Measurements from ENCODE around the gene AGMO. TPM values are rescaled to one million over a fixed set of nuclear protein-coding genes. Genes with fewer than 3 reads are reported as not detected.

AGMO gene
- polyA plus RNA-seq, 2 of the 4 experiments (the other 2 are of a cell fraction): 2.6 to 7.9 TPM

DNA sequence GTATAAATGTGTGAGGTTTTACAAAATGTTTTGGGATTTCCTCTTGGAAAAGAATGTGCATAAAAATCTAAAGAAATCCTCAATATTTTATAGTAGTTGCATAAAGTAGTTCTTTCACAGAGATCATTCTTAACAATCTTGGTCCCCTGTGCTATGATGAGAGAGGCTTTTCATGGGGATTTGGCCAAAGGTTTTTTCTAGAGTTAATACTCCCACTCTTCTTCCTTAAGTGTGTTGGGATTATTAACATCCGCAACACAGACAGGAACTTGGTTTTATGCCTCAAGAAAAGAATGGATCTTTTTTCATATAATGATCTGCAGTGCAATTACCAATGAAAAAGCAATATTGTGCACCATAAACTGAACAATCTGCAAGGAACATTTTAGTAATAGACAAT, 71.5 kb downstream of the AGMO start:
- Histone ChIP-seq H3K4me2 (no peak overlapping the region), H3K9me3 (no peaks in the 10 kb centered on the region), H3K27ac (no peak overlapping the region), H3K4me1 (no peaks in the 10 kb centered on the region), H3K4me3 (no peak overlapping the region)
- FAIRE-seq (no peak), DNase-seq (ENCODE audit: low read depth in 1 of 2, low spot score in 1 of 2) (no peak), ATAC-seq (no peak)
- WGBS (ENCODE audit: missing lambda C conversion rate): 58% methylated on average over 1 of the region's 1 CpG
- TF ChIP-seq, protein P1, sequence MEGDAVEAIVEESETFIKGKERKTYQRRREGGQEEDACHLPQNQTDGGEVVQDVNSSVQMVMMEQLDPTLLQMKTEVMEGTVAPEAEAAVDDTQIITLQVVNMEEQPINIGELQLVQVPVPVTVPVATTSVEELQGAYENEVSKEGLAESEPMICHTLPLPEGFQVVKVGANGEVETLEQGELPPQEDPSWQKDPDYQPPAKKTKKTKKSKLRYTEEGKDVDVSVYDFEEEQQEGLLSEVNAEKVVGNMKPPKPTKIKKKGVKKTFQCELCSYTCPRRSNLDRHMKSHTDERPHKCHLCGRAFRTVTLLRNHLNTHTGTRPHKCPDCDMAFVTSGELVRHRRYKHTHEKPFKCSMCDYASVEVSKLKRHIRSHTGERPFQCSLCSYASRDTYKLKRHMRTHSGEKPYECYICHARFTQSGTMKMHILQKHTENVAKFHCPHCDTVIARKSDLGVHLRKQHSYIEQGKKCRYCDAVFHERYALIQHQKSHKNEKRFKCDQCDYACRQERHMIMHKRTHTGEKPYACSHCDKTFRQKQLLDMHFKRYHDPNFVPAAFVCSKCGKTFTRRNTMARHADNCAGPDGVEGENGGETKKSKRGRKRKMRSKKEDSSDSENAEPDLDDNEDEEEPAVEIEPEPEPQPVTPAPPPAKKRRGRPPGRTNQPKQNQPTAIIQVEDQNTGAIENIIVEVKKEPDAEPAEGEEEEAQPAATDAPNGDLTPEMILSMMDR (IDR thresholded peaks at IDR 0.05): no peak
- TF ChIP-seq HDAC2 (IDR thresholded peaks at IDR 0.05) (no peak), RAD21 (conservative IDR thresholded peaks at IDR 0.05 in 1 of 2, IDR thresholded peaks at IDR 0.05 in 1 of 2) (no peak), POLR2A (IDR thresholded peaks at IDR 0.05; ENCODE audit: low read length) (no peak), JUN (IDR thresholded peaks at IDR 0.05) (no peak), ZC3H11A (IDR thresholded peaks at IDR 0.05) (no peak), EHMT2 (IDR thresholded peaks at IDR 0.05; ENCODE audit: low read depth) (no peak), ZSCAN20 (CRISPR knock-in tag; IDR thresholded peaks at IDR 0.05) (no peak), POLR2AphosphoS2 (conservative IDR thresholded peaks at IDR 0.05; ENCODE audit: low read length) (no peak), MAFK (IDR thresholded peaks at IDR 0.05; ENCODE audit: partially characterized antibody) (no peak), TP53 (CRISPR knock-in tag; IDR thresholded peaks at IDR 0.05) (no peak), NFE2L2 (conservative IDR thresholded peaks at IDR 0.05; ENCODE audit: low read length) (no peak), SMC3 (IDR thresholded peaks at IDR 0.05) (no peak)
- CTCF ChIA-PET: no interaction called here
- POLR2A ChIA-PET: no interaction called here

DNA sequence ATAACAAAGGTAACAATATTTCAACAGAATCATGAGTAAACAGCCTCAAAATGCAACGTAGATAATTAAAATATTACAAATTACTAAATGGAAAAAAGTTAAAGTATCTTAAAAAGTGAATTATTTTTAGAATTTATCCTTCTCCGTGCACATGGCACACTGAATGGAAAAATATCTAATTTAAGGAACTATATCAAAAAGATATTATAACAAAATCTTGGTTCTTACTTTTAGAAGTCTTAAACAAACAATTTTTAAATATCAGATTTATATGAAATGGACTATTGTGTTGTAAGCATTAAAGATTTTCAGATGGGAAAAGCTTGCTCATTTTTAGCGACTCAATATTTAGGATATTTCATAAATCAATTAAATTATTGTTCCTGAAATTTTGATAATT, 72.0 kb downstream of the AGMO start:
- no peak overlapping the region for H3K27ac ChIP-seq
- DNase-seq (ENCODE audit: low read depth in 1 of 2, low spot score in 1 of 2) (no peak), FAIRE-seq (no peak), ATAC-seq (no peak)
- 33% methylated on average over 3 of the region's 3 CpGs for WGBS (ENCODE audit: missing lambda C conversion rate)
- no peak overlapping the region for H3K4me2 ChIP-seq
- TF ChIP-seq ZSCAN20 (CRISPR knock-in tag; IDR thresholded peaks at IDR 0.05) (no peak), CHD2 (IDR thresholded peaks at IDR 0.05; ENCODE audit: low read length, partially characterized antibody) (no peak), ZFP36 (IDR thresholded peaks at IDR 0.05; ENCODE audit: borderline replicate concordance, partially characterized antibody) (no peak), POLR2AphosphoS2 (conservative IDR thresholded peaks at IDR 0.05; ENCODE audit: low read length) (no peak), CBX8 (IDR thresholded peaks at IDR 0.05) (no peak), EHMT2 (IDR thresholded peaks at IDR 0.05; ENCODE audit: low read depth) (no peak), MYC (IDR thresholded peaks at IDR 0.05; ENCODE audit: borderline replicate concordance, low read length) (no peak), ZNF302 (CRISPR knock-in tag; IDR thresholded peaks at IDR 0.05) (no peak)
- TF ChIP-seq, protein P2, sequence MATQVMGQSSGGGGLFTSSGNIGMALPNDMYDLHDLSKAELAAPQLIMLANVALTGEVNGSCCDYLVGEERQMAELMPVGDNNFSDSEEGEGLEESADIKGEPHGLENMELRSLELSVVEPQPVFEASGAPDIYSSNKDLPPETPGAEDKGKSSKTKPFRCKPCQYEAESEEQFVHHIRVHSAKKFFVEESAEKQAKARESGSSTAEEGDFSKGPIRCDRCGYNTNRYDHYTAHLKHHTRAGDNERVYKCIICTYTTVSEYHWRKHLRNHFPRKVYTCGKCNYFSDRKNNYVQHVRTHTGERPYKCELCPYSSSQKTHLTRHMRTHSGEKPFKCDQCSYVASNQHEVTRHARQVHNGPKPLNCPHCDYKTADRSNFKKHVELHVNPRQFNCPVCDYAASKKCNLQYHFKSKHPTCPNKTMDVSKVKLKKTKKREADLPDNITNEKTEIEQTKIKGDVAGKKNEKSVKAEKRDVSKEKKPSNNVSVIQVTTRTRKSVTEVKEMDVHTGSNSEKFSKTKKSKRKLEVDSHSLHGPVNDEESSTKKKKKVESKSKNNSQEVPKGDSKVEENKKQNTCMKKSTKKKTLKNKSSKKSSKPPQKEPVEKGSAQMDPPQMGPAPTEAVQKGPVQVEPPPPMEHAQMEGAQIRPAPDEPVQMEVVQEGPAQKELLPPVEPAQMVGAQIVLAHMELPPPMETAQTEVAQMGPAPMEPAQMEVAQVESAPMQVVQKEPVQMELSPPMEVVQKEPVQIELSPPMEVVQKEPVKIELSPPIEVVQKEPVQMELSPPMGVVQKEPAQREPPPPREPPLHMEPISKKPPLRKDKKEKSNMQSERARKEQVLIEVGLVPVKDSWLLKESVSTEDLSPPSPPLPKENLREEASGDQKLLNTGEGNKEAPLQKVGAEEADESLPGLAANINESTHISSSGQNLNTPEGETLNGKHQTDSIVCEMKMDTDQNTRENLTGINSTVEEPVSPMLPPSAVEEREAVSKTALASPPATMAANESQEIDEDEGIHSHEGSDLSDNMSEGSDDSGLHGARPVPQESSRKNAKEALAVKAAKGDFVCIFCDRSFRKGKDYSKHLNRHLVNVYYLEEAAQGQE (IDR thresholded peaks at IDR 0.05): no peak
- H3K4me3 ChIP-seq: no peak overlapping the region
- H3K9me3 ChIP-seq: no peaks in the 10 kb centered on the region
- H3K4me1 ChIP-seq: no peaks in the 10 kb centered on the region
- ChIA-PET POLR2A (no interaction called here), CTCF (no interaction called here)

DNA sequence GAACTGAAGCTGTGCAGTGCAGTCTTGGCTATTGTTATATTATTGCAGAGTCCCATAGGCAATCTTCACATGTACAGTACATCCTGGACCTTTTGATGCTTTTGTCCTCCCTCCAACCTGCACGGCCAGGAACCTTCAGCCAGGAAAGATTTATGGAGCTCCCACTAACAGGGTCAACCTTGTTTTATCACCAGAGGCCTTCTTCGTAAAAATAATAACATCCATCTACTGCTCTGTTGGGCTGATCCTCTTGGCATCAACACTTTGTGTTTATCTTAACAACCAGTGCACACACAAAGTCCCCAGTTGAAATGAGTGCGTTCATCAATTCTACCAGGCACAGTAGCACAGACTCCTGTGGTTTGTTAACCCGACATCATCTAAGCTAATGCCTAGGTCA, 72.4 kb downstream of the AGMO start:
- ChIA-PET CTCF (no interaction called here), POLR2A (no interaction called here)
- DNase-seq (ENCODE audit: low read depth in 1 of 2, low spot score in 1 of 2) (no peak), FAIRE-seq (no peak), ATAC-seq (no peak)
- H3K27ac ChIP-seq: no peak overlapping the region
- H3K4me2 ChIP-seq: no peak overlapping the region
- H3K4me3 ChIP-seq: no peak overlapping the region
- 39% methylated on average over 4 of the region's 4 CpGs for WGBS (ENCODE audit: missing lambda C conversion rate)
- no peaks in the 10 kb centered on the region for H3K4me1 ChIP-seq
- no peaks in the 10 kb centered on the region for H3K9me3 ChIP-seq
- TF ChIP-seq RAD21 (conservative IDR thresholded peaks at IDR 0.05 in 1 of 2, IDR thresholded peaks at IDR 0.05 in 1 of 2) (no peak), GATA3 (IDR thresholded peaks at IDR 0.05; ENCODE audit: borderline replicate concordance) (no peak), HEYL (CRISPR knock-in tag; IDR thresholded peaks at IDR 0.05) (no peak), CHD2 (IDR thresholded peaks at IDR 0.05; ENCODE audit: low read length, partially characterized antibody) (no peak), CEBPB (IDR thresholded peaks at IDR 0.05) (no peak), KDM1A (IDR thresholded peaks at IDR 0.05; ENCODE audit: low read depth) (no peak), MAFK (IDR thresholded peaks at IDR 0.05; ENCODE audit: partially characterized antibody) (no peak), RARB (CRISPR knock-in tag; IDR thresholded peaks at IDR 0.05) (no peak), CHD4 (IDR thresholded peaks at IDR 0.05; ENCODE audit: borderline replicate concordance) (no peak), BHLHE40 (IDR thresholded peaks at IDR 0.05; ENCODE audit: low read depth, low read length) (no peak), POLR2A (IDR thresholded peaks at IDR 0.05; ENCODE audit: low read length) (no peak)
- TF ChIP-seq, protein P3, sequence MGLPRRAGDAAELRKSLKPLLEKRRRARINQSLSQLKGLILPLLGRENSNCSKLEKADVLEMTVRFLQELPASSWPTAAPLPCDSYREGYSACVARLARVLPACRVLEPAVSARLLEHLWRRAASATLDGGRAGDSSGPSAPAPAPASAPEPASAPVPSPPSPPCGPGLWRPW (IDR thresholded peaks at IDR 0.05): no peak
- TF ChIP-seq, protein P4, sequence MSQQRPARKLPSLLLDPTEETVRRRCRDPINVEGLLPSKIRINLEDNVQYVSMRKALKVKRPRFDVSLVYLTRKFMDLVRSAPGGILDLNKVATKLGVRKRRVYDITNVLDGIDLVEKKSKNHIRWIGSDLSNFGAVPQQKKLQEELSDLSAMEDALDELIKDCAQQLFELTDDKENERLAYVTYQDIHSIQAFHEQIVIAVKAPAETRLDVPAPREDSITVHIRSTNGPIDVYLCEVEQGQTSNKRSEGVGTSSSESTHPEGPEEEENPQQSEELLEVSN (IDR thresholded peaks at IDR 0.05; ENCODE audit: borderline replicate concordance, low read depth): no peak
- TF ChIP-seq, protein P1 (IDR thresholded peaks at IDR 0.05): no peak
